SKM-1 treated with dmso at 0.1 percent for 144 hours (cell line): ENCODE results near the gene RPA1.

Experiments
- DNase-seq: peaks from one replicate; lab custom pipeline; 2025; ENCODE audit not compliant: unreplicated experiment; lab: John Stamatoyannopoulos, UW

The RPA1 gene

DNA sequence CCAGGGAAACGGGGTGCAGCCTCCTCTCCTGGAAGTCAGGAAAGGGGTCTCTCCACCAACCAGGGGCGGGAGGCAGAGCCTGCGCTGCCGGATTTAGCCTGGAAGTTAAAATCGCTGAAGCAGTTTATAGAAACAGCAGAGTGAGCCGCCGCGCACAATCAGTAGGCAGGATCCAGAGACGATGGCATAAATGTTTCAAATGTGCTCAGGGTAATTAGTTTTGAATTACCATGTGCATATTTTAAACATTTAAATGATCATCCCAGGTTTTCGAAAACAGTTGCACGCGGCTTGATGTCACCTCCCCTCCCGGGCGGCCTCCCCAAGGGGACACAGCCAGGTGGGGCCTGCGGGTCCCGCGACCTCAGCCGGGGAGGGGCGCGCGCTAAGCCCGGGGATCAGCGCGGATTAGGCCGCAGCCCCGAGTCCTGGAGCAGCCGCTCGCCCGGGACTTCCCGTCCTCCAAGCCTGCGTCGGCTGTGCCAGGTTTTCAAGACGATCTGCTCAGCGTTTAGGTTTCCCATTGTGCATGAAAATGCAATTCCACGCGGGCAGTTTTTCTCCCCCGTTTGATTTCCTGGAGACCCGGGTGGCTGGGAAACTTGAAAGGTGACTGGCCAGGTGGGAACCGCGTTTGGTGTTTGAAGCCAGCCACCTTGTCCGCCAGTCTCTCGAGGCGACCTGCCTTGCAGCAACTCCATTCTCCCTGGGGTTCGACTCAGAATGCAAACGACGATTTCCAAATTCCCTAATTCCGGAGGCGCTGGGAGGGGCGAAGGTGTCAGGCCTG, 78.3 kb downstream of the RPA1 start:
- DNase-seq: no peak

DNA sequence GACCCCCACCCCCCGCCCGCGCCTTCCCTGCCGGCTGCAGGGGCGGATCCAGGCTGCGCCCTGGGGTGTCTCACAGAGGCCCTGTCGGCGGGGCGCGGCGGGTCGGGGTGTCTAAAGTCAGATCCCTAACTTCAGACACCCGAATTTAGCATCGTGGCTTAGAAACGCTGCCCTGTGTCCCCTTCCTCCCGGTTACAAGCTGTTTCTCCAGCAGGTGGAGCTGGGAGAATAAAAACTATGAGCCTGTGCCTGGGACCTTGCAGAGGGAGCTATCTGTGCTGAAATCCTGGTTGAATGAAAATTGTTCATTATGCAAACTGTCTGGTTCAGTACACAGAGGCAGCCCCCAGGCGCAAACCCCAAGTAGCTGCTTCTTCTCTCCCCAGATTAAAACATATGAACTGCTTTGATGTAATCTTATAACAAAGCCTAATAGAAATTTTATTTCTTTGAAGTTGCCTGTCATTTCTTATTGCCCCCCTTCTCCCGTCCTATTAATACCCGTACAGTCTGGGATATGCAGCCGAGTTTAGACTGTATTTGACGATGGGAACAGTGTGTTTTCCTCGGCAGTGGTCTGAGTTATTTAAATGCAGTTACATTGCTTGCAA, 79.0 kb downstream of the RPA1 start:
- no peak for DNase-seq

DNA sequence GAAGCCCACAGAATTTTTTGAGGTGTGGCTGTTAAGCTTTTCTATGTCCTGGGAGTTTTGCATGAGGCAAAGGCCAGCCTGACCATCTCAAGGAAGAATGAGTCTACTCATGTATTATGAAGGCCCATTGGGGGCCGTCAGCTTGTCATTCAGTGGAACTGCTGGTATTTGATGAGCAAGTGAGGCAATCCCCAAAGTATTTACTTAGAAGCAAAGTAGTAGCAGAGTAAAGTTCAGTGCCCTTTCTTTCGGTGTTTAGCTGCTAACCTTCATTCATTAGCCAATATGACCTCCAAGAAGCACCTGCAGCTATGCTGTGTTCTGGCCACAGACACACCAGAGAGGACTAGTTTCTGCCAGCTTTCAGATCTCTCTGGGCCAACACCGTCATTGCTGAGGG, 80.2 kb downstream of the RPA1 start:
- DNase-seq: no peak

DNA sequence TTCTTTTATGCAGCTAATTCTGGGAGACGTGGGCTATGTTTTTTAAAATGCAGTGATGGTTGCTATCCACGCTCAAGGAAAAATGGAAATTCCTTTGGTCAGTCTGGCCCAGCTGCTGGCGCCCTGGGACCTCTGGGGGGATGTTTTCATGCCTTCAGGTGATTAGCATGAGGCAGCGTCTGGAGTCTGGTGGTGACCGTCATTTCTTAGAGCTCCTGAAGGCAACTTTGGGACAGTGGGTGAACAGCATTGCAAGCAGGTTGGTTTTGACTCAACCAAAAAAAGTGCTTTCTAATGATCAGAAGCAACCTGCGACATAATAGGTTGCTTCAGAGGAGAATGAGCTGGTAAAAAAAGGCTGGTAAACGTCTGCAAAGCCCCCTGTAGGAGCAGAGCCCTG, 82.3 kb downstream of the RPA1 start:
- DNase-seq: no peak

DNA sequence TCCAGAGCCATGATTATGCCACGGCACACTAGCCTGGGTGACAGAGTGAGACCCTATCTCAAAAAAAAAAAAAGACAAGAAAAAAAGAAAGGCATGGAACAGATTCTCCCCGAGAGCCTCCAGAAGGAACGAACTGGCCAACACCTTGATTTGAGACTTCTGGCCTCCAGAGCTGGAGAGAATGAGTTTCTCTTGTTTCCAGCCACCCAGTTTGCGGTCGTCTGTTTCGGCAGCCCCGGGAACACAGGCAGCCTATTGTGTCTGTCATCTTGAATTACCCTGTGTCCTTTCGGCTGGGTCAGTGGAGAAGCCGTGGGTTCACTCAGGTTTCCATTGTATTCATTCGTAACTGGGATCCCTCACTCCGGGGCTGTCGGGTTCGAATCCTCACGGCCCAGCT, 83.9 kb downstream of the RPA1 start:
- no peak for DNase-seq

DNA sequence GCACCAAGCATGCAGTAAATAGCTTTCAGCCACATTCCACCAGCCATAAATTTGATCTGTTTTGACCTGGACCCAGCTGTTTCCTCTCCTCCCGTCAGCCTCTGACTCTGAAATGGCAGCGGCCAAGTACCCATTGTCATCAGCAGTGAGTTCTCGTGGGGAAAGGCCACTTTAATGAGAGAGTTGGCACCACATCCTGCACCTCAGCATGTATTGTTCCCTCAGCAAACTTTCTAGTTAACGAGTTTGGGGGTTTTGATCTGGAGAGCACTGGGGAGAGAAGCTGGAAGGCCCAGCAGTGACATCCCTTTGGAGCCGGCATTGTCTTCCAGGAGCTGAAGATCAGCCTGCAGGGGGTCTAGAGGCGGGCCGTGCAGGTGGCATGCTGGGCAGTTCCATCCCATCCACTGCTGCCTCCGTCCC, 84.9 kb downstream of the RPA1 start:
- no peak for DNase-seq

DNA sequence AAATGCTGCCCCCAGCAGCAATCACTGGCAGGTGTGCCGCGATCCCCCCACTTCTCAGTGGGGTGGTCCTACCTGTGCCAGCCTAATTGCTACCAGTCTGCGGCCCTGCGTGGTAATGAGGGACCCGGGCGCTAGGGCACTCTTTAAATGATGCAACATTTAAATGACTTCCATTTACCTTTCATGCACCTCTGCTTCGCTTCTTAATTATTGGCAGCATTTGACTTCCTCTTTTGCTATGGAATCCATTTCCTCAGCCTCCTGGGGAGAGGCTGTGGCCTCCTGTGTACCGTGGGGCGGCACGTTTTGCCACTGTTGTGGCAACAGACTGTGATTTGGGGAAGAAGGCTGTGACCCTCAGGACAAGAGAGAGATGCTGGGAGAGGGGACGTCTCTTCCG, 86.1 kb downstream of the RPA1 start:
- no peak for DNase-seq

DNA sequence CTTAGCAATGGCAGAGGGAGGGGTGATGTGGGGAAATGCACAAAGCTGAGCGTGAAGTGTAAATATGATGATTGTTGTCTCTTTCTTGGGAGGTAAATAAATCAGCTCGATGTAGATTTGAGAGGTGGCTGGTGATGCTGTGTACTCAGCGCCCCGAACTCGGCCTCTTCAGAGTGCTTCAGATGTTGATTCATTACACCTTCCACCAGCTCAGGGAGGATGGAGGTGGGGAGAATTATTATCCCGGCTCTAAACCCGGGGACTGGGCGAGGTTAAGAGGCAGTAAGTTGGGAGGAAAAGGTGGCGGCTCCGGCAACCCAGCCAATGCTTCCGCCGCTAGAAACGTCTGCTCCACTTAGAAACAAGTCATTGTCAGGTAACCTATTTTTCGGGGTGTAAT, 86.5 kb downstream of the RPA1 start:
- DNase-seq: no peak

DNA sequence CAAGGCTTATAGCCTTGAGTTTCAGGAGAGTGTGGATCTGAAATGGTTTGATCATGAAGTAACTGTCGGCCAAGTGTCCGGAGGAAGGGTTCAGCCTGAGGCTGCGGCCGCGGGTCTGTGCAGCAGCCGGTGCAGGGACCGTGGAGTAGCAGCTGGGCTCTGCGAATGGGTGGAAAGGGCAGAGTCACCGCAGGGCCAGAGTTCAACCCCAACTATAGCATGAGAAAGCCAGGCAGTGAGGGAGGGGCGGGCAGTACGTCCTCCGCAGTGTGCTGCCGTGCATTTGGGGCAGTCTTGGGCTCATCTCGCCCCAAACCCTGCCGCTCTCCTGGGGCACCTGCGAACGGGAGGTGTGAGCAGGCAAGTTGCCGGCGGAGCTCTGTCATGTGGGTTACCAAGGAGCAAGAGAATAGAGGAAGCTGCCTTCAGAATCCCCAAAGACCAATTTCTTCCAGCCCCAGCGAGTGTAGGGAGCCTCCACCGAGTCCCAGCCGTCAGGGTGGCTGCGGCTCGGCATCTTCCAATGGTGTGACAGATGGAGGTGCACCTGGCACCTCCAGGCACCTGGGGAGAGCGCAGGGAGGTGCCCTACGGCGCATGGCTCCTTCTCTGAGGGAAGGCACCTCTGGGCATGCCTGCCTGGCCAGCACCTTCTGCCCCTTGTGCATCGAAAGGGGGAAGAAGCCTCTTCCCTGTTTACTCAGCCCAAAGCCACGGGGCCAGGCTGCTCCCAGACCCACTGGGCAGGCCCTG, 87.3 kb downstream of the RPA1 start:
- DNase-seq: no peak

DNA sequence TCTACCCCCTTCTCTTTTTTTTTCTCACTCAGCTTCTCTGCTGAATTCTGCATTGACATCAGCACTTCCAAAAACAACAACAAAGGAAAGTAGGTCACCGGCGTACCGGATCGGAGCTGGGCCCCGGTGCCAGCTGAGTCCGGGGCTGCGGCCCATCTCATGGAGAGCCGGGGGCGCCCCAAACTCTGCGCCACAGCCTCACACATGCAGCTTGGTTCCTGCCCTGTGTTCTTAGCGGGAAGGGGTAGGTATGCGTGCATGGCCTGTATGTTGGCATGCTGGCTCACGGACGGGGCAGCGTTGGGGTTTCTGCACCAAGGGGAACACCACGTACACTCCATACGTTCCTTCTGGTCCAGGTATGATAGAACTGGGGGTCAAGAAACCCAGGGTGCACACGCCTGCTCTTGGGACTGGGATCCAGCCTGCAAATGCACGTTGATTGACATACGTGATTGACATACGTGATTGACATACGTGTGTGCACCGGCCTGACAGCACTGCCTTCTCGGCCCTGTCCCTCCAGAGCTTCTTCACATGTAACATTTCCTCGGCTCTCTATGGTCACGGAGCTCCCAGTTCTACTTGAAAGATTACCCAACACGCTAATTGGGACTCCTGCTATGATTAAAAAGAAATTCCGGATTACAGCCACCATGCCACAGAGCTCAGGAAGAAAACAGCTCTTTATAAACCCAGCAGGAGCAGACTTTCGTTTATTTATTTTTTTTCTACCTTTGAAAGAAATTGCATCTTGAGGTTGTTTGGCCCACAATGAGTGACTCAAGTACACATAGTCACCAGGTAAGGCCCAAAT, 88.7 kb downstream of the RPA1 start:
- no peak for DNase-seq

DNA sequence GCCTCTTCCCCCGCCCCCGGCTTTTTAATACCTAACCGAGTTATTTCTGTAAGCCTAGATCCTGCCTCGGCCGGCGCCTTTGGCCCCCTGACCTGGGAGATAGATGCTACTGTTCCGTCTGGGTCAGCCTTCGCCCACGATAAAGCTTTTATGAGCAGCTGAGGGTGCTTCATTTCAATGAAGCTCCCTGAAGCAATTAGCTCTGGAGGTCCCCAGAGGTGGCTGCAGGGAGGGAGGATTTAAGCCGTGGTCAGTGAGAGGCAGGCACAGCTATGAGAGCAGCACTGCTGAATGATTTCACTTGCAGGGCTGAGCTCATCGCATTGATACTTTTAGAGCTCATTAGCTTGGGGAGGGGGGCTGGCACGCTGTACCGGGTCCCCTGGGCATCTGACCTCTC, 89.4 kb downstream of the RPA1 start:
- DNase-seq: no peak

DNA sequence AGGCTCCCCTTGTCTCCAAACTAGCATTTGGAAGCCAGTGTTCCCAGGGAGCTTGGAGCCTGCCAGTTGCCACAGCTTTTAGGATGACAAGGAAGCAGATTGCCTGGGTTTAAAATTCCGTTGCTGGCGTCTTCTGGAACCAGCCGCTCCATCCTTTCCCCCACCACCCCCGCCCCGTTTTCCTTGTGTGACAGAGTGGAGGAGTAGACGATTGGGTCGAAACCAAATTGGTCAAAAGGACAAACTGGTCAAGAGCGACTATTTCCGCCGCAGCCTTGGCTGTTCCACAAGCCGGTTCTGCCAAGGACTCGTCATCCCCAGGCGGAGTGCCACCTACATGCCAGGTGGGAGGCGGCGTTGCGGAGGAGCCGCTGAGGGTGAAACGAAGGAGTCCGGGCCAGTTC, 91.1 kb downstream of the RPA1 start:
- DNase-seq: no peak

DNA sequence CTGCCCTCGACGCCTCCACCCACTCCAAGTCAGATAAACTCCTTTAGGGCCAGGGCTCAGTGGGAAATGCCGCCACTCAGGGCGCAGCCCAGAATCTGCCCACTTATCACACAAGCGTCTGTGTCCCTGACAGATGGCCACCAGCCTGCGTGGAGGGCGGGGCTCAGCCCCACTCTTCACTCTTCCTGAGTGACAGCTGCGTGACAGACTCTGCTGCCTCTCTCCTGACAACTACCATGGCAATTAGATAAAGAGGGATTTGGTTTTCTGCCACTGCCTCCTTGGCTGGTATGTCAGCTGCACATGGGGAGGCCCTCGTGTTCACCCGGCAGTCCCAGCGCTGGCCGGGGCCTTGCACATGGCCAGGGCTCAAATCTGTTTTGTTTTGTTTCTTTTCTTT, 99.2 kb downstream of the RPA1 start:
- no peak for DNase-seq

DNA sequence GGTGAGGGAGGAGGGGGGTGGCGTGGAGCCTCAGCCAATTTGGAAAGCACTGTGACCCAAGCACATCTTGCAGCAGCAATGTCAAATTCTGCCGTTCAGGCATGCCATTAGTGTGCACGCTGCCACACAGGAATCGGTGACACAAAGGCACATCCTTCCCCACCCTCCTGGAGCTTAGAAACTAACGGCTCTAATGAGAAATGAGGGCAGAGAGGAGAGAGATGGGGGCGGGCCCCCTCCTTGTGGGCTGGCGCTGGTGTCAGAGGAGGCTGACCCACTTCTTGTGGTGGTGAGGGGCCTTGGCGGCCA, 100.5 kb downstream of the RPA1 start:
- no peak for DNase-seq

DNA sequence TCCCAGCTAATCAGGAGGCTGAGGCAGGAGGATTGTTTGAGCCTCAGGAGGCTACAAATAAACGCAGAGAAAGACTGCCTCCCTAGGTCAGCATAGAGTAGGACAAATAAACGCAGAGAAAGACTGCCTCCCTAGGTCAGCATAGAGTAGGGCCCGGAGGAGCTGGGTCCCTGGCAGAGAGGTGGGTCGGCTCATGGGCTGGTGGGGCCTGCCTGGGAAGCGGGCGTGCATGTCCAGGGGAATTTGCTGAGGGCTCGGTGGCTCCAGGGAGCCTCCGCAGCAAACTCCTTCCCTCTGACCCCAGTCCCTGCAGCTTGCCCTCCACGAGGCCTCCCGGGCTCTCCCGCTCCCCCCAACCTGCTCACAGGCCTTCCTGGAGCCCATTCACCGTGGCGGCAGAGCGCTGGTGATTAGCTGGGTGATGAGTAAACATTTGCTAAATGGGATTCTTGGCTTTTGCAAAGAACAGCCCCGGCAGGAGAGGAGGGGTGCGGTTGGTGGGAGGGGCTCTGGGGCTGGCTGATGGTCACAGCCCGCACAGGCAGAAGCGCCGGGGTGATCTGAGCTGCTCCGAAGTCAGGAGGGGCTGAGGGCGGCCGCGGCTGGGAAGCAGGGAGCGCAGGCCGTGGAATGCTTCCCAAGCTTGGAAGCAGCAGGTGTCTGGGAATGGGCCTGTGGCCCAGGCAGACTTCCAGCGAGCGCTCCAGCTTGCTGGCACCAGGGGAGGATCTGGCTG, 102.2 kb downstream of the RPA1 start:
- DNase-seq: no peak

DNA sequence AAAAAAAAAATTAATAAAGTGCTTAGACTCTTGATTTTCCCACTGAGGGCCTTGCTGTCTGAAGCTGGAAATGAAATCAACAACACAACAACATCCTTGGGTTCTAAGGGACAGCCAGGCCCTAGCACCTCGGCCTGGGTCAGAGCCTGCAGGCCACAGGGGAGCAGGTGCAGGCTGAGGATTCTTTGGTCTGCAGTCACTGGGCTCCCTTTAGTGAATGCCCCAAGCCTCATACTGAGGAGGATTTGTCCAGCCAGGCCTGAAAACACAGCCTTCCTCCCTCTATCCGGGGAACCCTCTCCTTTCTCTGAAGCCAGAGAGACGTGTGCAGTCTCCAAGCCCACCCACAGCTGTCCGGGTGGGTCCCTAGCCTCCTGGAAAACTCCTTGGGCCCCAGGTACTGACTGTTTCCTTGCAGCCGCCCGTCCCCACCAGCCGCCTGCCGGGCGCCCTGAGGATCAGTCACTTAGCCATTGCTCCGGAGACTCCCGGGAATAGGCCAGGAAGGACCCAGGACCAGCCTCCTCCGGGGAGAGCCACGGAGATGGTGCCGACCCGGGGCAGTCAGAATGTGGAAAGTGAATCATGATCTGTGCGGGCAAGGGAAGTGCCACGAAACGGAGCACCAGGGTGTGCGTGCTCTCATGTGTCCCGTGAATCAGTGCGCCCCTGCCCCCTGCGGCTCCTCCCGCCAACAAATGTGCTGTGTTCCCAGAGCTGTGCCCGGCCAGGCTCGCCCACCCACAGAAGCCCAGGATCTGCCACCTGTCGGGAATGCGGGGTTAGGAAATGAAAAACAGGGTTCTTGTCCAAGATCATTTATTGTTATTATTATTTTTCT, 104.3 kb downstream of the RPA1 start:
- no peak for DNase-seq

DNA sequence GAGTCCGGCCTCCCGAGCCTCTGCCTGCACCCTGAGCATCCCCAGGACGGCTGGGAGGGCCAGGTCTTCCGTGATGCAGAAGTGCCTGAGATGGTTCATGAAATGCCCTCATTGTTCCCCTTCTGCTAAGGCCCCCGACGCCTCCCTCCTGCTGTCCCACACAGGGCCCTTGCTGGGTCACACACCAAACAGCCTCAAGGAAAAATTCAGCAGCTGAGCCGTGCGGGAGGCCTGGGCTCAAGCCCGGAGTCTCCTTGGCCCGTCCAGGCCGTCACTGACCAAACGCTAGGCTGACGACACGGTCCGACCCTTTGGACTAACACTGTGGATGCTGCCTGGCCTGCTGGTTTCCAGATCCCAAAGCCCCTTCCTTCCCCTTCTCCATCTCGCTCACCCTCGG, 105.1 kb downstream of the RPA1 start:
- no peak for DNase-seq

DNA sequence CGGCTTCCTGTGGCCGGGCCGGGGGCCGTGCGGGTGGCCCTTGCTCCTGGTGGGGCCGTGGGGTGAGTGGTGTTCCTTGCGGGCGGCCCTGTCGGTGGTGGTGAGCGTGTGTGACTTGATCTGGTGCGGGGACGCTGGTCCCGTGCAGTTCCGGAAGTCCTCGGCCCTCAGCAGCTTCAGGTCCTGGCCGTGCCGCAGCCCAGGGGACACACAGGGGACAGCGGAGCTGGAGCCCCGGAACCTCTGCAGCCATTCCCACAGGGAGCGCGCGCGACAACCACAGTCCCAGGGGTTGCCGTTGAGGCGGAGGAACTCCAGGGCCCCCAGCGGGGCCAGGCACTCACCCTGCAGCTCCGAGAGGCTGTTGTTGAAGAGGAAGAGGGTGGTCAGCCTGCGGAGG, 107.0 kb downstream of the RPA1 start:
- DNase-seq: no peak

DNA sequence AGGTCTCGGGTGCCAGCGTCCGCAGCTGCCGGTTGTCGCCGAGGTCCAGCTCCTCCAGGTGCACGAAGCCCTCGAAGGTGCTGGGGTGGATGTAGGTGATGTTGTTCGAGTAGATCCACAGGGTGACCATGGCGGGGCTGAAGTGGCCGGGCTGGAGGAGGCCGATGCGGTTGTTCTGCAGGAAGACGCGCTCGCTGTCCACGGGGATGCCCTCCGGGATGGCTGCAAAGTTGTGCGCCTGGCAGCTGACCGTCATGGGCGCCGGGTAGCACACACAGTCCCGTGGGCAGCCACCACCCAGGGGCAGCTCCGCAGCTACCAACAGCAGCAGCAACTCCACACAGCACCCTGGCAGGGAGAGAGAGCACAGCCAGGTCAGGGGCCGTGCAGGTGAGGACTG, 107.7 kb downstream of the RPA1 start:
- no peak for DNase-seq
